ENCODE results near the gene PCDHA3. TPM values are rescaled to one million over a fixed set of nuclear protein-coding genes. Genes with fewer than 3 reads are reported as not detected.

The PCDHA3 gene
- under 1 TPM in 1 of 6 experiments, not detected in 5; 0.07 TPM for total RNA-seq
- long read RNA-seq = 0 reads

DNA sequence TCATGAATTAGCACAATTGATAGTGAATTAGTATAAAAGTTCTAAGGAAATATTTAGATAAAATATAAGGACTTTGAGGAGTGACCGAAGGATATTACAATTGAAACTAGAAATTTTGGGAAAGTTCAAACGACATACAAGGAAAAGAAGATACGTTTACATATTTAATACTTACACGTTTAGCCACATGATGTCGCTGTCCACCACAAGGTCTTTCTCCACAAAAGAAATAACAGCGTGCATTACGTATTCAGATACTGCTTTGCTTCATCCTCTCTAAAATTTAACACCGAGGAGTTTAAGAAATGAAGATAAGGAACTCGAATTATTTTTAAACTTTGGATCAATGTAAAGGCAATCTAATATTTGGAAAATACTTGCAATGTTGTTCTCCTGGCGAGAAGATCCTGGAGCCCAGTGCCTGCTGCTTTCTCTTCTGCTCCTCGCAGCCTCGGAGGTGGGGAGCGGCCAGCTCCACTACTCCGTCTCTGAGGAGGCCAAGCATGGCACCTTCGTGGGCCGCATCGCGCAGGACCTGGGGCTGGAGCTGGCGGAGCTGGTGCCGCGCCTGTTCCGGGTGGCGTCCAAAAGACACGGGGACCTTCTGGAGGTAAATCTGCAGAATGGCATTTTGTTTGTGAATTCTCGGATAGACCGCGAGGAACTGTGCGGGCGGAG is at the start of gene PCDHA3:
PCDHA3 (plus strand) TSS at position 242 of the 678 bp plus-strand sequence.
- no peak for ATAC-seq
- intact Hi-C loops (cut with DNase I) = no loop called here
- no peaks in the 10 kb centered on the region for H3K27me3 ChIP-seq
- WGBS (ENCODE audit: insufficient coverage, low coverage, low lambda C conversion rate, missing lambda C conversion rate) = 14% methylated on average over 26 of the region's 29 CpGs
- no peaks in the 10 kb centered on the region for H3K4me1 ChIP-seq
- no peak for DNase-seq
- peaks cover 0 to 5% (median 0%) of the 10 kb centered on the region in 4 donors for H3K9me3 ChIP-seq
- H3K36me3 ChIP-seq = no peaks in the 10 kb centered on the region
- TF ChIP-seq POLR2A (IDR thresholded peaks at IDR 0.05) = no peak
- TF ChIP-seq, protein P1, sequence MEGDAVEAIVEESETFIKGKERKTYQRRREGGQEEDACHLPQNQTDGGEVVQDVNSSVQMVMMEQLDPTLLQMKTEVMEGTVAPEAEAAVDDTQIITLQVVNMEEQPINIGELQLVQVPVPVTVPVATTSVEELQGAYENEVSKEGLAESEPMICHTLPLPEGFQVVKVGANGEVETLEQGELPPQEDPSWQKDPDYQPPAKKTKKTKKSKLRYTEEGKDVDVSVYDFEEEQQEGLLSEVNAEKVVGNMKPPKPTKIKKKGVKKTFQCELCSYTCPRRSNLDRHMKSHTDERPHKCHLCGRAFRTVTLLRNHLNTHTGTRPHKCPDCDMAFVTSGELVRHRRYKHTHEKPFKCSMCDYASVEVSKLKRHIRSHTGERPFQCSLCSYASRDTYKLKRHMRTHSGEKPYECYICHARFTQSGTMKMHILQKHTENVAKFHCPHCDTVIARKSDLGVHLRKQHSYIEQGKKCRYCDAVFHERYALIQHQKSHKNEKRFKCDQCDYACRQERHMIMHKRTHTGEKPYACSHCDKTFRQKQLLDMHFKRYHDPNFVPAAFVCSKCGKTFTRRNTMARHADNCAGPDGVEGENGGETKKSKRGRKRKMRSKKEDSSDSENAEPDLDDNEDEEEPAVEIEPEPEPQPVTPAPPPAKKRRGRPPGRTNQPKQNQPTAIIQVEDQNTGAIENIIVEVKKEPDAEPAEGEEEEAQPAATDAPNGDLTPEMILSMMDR (IDR thresholded peaks at IDR 0.05) = peak in 1 of 4 donors; percentile 13
- no peak within 1 kb of the TSS for H3K27ac ChIP-seq
- H3K4me3 ChIP-seq = no peak within 1 kb of the TSS

DNA sequence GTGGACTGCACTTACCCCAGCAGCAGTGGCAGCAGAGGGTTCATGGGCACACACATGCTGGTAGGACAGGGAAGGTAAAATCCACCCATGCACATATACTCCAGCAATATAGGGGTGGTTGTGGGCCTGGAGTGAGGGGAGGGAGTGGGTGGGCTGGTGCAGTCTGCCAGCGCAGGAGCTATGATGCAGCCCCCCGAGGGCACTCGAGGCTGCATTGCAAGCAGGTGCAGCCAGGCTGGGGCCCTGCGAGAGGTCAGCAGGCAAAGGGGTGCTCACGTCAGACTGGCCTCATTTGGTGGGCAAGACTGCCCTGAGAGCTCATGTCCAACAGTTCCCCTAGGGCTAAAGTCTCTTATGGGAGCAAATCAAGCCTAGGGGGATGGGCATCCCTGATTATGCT is 47.3 kb upstream of the PCDHA3 start:
- no peaks in the 10 kb centered on the region for H3K4me1 ChIP-seq
- no CpG with 5 or more reads among the region's 5 CpGs for WGBS (ENCODE audit: insufficient coverage, low coverage, low lambda C conversion rate, missing lambda C conversion rate)
- no peak overlapping the region for H3K4me3 ChIP-seq
- intact Hi-C loops (cut with DNase I) = no loop called here
- no peaks in the 10 kb centered on the region for H3K36me3 ChIP-seq
- peaks cover 0 to 11% (median 1%) of the 10 kb centered on the region in 4 donors for H3K9me3 ChIP-seq
- DNase-seq (no peak), ATAC-seq (no peak)
- H3K27ac ChIP-seq = no peak overlapping the region
- TF ChIP-seq, protein P1 (IDR thresholded peaks at IDR 0.05) = no peak
- no peak for TF ChIP-seq POLR2A (IDR thresholded peaks at IDR 0.05)
- no peaks in the 10 kb centered on the region for H3K27me3 ChIP-seq

DNA sequence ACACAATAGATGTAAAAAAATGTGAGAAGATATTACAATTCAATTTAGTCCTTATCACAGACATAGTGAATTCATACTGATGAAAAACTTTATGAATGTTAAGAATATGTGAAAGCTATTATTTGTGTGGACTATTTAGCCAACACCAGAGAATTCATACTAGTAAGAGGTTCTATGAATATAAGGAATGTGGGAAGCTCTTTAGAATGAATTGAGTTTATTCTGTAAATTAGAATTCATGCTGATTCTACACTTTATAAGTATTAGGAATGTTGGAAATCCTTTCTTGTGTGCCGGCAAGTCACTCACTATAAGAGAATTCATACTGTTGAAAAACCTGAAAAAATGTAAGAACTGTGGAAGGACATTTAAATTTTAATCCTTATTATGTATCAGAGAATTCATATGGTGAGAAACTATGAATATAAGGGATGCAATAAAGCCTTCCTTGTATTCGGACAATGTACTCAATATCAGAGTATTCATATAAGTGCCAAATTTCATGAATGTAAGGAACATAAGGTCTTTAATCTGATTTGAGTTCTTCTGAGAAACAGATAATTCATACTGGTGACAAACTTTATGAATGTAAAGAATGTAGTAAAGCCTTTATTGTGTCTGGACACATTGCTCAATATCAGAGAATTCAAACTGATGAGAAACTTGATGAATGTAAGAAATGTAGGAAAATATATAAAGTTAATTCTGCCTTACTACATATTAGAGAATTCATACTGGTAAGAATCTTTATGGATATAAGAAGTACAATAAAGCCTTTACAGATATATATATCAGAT is 36.5 kb upstream of the PCDHA3 start:
- H3K36me3 ChIP-seq = no peaks in the 10 kb centered on the region
- TF ChIP-seq POLR2A (IDR thresholded peaks at IDR 0.05) = no peak
- TF ChIP-seq, protein P1 (IDR thresholded peaks at IDR 0.05) = no peak
- WGBS (ENCODE audit: insufficient coverage, low coverage, low lambda C conversion rate, missing lambda C conversion rate) = 86% methylated on average over 2 of the region's 2 CpGs
- H3K27me3 ChIP-seq = no peaks in the 10 kb centered on the region
- no peak overlapping the region for H3K4me3 ChIP-seq
- DNase-seq = no peak
- H3K9me3 ChIP-seq = peaks cover 0 to 39% (median 14%) of the 10 kb centered on the region in 4 donors
- no peak overlapping the region for H3K27ac ChIP-seq
- intact Hi-C loops (cut with DNase I) = no loop called here
- ATAC-seq = no peak
- no peaks in the 10 kb centered on the region for H3K4me1 ChIP-seq

DNA sequence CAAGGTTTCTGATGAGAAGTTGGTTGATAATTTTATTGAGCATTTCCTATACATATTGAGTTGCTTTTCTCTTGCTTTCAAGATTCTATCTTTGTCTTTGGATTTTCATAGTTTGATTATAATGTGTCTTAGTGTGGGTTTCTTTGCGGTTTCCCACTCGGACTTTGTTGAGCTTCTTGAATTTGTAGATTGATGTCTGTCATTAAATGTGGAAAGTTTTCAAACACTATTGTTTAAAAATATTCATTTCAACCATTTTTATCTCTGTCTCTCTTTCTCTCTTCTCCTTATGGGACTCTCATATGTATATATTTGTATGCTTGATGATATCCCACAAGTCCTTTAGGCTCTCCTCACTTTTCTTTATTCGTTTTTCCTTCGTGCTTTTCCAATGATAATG is 33.4 kb upstream of the PCDHA3 start:
- DNase-seq (no peak), ATAC-seq (no peak)
- H3K4me3 ChIP-seq = no peak overlapping the region
- WGBS (ENCODE audit: insufficient coverage, low coverage, low lambda C conversion rate, missing lambda C conversion rate) = 62% methylated on average over 4 of the region's 4 CpGs
- no peaks in the 10 kb centered on the region for H3K4me1 ChIP-seq
- intact Hi-C loops (cut with DNase I) = no loop called here
- H3K9me3 ChIP-seq = peaks cover 0 to 39% (median 14%) of the 10 kb centered on the region in 4 donors
- no peaks in the 10 kb centered on the region for H3K36me3 ChIP-seq
- no peak for TF ChIP-seq POLR2A (IDR thresholded peaks at IDR 0.05)
- TF ChIP-seq, protein P1 (IDR thresholded peaks at IDR 0.05) = no peak
- H3K27me3 ChIP-seq = no peaks in the 10 kb centered on the region
- H3K27ac ChIP-seq = no peak overlapping the region
